ENCODE results near the gene GP5.

The GP5 gene

DNA sequence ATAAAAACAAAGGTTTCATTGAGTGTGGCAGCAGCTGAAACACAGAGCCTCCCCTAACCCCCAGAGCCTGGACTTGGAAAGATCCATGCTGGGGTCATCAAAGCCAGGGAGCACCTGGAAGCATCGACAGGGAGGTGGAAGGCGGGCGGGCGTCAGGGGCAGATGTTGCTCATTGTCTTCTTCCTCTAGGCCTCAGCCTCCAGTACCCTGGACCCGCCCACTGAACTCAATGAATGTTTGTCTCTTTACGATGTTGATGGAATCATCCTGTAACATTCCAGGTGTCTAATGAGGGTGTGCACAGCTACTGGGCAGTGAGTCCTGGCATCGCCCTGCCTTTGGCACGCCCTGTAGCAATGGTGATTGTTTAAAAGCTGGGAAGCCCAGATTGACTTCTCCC lies 9.8 kb downstream of the GP5 start:
- TF ChIP-seq ARNTL (CRISPR knock-in tag; IDR thresholded peaks at IDR 0.05; ENCODE audit: borderline replicate concordance, low read depth) (no peak), ESRRG (CRISPR knock-in tag; IDR thresholded peaks at IDR 0.05) (no peak), ZNF70 (CRISPR knock-in tag; IDR thresholded peaks at IDR 0.05) (no peak), ZNF8 (CRISPR knock-in tag; IDR thresholded peaks at IDR 0.05) (no peak), ZFP30 (CRISPR knock-in tag; IDR thresholded peaks at IDR 0.05) (no peak), SNAI2 (CRISPR knock-in tag; IDR thresholded peaks at IDR 0.05) (no peak), BACH2 (CRISPR knock-in tag; IDR thresholded peaks at IDR 0.05; ENCODE audit: borderline replicate concordance) (no peak), TOX (CRISPR knock-in tag; IDR thresholded peaks at IDR 0.05; ENCODE audit: borderline replicate concordance) (no peak), ZC3H10 (CRISPR knock-in tag; IDR thresholded peaks at IDR 0.05) (no peak), CSDC2 (CRISPR knock-in tag; IDR thresholded peaks at IDR 0.05) (no peak), RARB (CRISPR knock-in tag; IDR thresholded peaks at IDR 0.05) (no peak), PPARA (CRISPR knock-in tag; IDR thresholded peaks at IDR 0.05; ENCODE audit: borderline replicate concordance) (no peak)
- TF ChIP-seq, protein P1, sequence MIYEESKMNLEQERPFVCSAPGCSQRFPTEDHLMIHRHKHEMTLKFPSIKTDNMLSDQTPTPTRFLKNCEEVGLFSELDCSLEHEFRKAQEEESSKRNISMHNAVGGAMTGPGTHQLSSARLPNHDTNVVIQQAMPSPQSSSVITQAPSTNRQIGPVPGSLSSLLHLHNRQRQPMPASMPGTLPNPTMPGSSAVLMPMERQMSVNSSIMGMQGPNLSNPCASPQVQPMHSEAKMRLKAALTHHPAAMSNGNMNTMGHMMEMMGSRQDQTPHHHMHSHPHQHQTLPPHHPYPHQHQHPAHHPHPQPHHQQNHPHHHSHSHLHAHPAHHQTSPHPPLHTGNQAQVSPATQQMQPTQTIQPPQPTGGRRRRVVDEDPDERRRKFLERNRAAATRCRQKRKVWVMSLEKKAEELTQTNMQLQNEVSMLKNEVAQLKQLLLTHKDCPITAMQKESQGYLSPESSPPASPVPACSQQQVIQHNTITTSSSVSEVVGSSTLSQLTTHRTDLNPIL (CRISPR knock-in tag; IDR thresholded peaks at IDR 0.05; ENCODE audit: low read depth), result no peak
- TF ChIP-seq, protein P2, sequence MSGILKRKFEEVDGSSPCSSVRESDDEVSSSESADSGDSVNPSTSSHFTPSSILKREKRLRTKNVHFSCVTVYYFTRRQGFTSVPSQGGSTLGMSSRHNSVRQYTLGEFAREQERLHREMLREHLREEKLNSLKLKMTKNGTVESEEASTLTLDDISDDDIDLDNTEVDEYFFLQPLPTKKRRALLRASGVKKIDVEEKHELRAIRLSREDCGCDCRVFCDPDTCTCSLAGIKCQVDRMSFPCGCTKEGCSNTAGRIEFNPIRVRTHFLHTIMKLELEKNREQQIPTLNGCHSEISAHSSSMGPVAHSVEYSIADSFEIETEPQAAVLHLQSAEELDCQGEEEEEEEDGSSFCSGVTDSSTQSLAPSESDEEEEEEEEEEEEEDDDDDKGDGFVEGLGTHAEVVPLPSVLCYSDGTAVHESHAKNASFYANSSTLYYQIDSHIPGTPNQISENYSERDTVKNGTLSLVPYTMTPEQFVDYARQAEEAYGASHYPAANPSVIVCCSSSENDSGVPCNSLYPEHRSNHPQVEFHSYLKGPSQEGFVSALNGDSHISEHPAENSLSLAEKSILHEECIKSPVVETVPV (CRISPR knock-in tag; IDR thresholded peaks at IDR 0.05), result no peak
- TF ChIP-seq, protein P3, sequence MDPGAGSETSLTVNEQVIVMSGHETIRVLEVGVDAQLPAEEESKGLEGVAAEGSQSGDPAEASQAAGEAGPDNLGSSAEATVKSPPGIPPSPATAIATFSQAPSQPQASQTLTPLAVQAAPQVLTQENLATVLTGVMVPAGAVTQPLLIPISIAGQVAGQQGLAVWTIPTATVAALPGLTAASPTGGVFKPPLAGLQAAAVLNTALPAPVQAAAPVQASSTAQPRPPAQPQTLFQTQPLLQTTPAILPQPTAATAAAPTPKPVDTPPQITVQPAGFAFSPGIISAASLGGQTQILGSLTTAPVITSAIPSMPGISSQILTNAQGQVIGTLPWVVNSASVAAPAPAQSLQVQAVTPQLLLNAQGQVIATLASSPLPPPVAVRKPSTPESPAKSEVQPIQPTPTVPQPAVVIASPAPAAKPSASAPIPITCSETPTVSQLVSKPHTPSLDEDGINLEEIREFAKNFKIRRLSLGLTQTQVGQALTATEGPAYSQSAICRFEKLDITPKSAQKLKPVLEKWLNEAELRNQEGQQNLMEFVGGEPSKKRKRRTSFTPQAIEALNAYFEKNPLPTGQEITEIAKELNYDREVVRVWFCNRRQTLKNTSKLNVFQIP (CRISPR knock-in tag; IDR thresholded peaks at IDR 0.05; ENCODE audit: borderline replicate concordance, low read depth), result no peak
- TF ChIP-seq, protein P4, sequence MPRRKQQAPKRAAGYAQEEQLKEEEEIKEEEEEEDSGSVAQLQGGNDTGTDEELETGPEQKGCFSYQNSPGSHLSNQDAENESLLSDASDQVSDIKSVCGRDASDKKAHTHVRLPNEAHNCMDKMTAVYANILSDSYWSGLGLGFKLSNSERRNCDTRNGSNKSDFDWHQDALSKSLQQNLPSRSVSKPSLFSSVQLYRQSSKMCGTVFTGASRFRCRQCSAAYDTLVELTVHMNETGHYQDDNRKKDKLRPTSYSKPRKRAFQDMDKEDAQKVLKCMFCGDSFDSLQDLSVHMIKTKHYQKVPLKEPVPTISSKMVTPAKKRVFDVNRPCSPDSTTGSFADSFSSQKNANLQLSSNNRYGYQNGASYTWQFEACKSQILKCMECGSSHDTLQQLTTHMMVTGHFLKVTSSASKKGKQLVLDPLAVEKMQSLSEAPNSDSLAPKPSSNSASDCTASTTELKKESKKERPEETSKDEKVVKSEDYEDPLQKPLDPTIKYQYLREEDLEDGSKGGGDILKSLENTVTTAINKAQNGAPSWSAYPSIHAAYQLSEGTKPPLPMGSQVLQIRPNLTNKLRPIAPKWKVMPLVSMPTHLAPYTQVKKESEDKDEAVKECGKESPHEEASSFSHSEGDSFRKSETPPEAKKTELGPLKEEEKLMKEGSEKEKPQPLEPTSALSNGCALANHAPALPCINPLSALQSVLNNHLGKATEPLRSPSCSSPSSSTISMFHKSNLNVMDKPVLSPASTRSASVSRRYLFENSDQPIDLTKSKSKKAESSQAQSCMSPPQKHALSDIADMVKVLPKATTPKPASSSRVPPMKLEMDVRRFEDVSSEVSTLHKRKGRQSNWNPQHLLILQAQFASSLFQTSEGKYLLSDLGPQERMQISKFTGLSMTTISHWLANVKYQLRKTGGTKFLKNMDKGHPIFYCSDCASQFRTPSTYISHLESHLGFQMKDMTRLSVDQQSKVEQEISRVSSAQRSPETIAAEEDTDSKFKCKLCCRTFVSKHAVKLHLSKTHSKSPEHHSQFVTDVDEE (CRISPR knock-in tag; IDR thresholded peaks at IDR 0.05), result no peak
- no peak for ATAC-seq

DNA sequence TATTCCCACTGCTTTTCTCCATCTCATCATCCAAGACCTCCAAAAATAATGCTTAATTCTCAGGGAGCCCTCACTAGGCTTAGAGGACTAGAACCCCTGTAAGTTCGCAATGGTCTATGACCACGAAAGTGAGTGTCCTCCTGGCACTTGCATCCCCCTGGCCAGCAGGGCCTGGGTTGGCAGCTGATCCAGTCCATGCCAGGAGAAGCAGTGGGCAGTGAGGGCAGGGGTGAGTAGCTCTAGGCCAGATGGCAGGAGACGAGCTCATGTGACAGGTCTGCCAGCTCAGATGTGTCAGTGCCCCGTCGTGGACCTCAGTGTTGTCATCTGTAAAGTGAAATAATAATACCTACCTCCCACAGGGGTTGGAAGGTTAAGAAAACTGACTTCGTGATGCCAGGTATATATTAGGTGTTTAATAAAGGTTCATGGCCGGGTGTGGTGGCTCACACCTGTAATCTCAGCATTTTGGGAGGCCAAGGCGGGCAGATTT lies 11.1 kb downstream of the GP5 start:
- no peak for ATAC-seq
- TF ChIP-seq OSR1 (CRISPR knock-in tag; IDR thresholded peaks at IDR 0.05) (no peak), SNAI2 (CRISPR knock-in tag; IDR thresholded peaks at IDR 0.05) (no peak), TCF4 (CRISPR knock-in tag; IDR thresholded peaks at IDR 0.05; ENCODE audit: borderline replicate concordance) (no peak), BACH2 (CRISPR knock-in tag; IDR thresholded peaks at IDR 0.05; ENCODE audit: borderline replicate concordance) (no peak), ESRRG (CRISPR knock-in tag; IDR thresholded peaks at IDR 0.05) (no peak), ZFP30 (CRISPR knock-in tag; IDR thresholded peaks at IDR 0.05) (no peak), ARNTL (CRISPR knock-in tag; IDR thresholded peaks at IDR 0.05; ENCODE audit: borderline replicate concordance, low read depth) (no peak), TOX (CRISPR knock-in tag; IDR thresholded peaks at IDR 0.05; ENCODE audit: borderline replicate concordance) (no peak), GLIS3 (CRISPR knock-in tag; IDR thresholded peaks at IDR 0.05) (no peak), PPARA (CRISPR knock-in tag; IDR thresholded peaks at IDR 0.05; ENCODE audit: borderline replicate concordance) (no peak), ZNF565 (CRISPR knock-in tag; conservative IDR thresholded peaks at IDR 0.05; ENCODE audit: low read depth) (no peak)
- TF ChIP-seq, protein P1 (CRISPR knock-in tag; IDR thresholded peaks at IDR 0.05; ENCODE audit: low read depth), result no peak
- TF ChIP-seq, protein P4 (CRISPR knock-in tag; IDR thresholded peaks at IDR 0.05), result no peak

Data from SK-N-SH treated with all-trans-retinoic acid at 6 μM for 48 hours (cell line).